HL-60 (cell line): ENCODE results near the gene QSOX2.

Experiments
- CTCF ChIP-seq: IDR thresholded peaks from one replicate; pipeline ENCODE4 v1.5.1; 2011; ENCODE audit warnings: low read length, control low read depth, inconsistent platforms; ENCODE audit not compliant: insufficient read depth
- REST ChIP-seq: IDR thresholded peaks from 2 replicates; pipeline ENCODE4 v1.6.1; 2012; ENCODE audit warnings: low read depth; ENCODE audit not compliant: insufficient replicate concordance

- TF ChIP-seq REST, result no peak
- TF ChIP-seq CTCF, result no peak
These were observed 38.0 kb downstream of the QSOX2 start for GRCh38 chr9:136207616-136208015.
